GM19372 (cell line): Measurements from ENCODE around the gene NFKBIL1.
"Not testable (repeated sequence)": the region's sequence is repeated elsewhere in the genome, so short reads cannot be mapped to it uniquely, and the experiment has no call there.

Experiments used
- ATAC-seq: cut with Tn5 transposase; IDR thresholded peaks from one replicate; pipeline ENCODE4 v1.9.1; 2021; ENCODE audit warnings: mild to moderate bottlenecking, low read depth, moderate library complexity; ENCODE audit not compliant: unreplicated experiment

Gene NFKBIL1

GRCh38 chr6:31578184-31579118, 31.0 kb downstream of the NFKBIL1 start:
- ATAC-seq, result no peak

- ATAC-seq, result no peak
Observed at GRCh38 chr6:31579119-31579505, 31.7 kb downstream of the NFKBIL1 start.

- no peak for ATAC-seq
Observed at GRCh38 chr6:31579546-31580437, 32.4 kb downstream of the NFKBIL1 start.

- no peak for ATAC-seq
Observed at GRCh38 chr6:31580438-31580740, 33.0 kb downstream of the NFKBIL1 start.

GRCh38 chr6:31580807-31581433, 33.5 kb downstream of the NFKBIL1 start:
- no peak for ATAC-seq

- ATAC-seq, result no peak
Observed at GRCh38 chr6:31581434-31582229, 34.2 kb downstream of the NFKBIL1 start.

GRCh38 chr6:31582230-31582643, 34.8 kb downstream of the NFKBIL1 start, which contains the start of gene LTB:
Gene LTB, minus strand, starts transcription at chr6:31582424. Its CDS starts 7 bp downstream, at chr6:31582417.
- ATAC-seq, result no peak

GRCh38 chr6:31585491-31585890, 38.1 kb downstream of the NFKBIL1 start:
- ATAC-seq, result no peak

GRCh38 chr6:31586008-31586407, 38.6 kb downstream of the NFKBIL1 start, which contains the start of gene LST1:
Gene LST1, plus strand, starts transcription at chr6:31586277. Its CDS starts 1,023 bp downstream, at chr6:31587300.
- no peak for ATAC-seq

- no peak for ATAC-seq
Observed at GRCh38 chr6:31586599-31587281, 39.3 kb downstream of the NFKBIL1 start.

- no peak for ATAC-seq
Observed at GRCh38 chr6:31587791-31588777, 40.7 kb downstream of the NFKBIL1 start.

GRCh38 chr6:31588871-31589650, 41.7 kb downstream of the NFKBIL1 start:
- no peak for ATAC-seq

- ATAC-seq, result not testable (repeated sequence)
Observed at GRCh38 chr6:31590691-31591090, 43.3 kb downstream of the NFKBIL1 start.

GRCh38 chr6:31592396-31592771, 45.0 kb downstream of the NFKBIL1 start:
- no peak for ATAC-seq

- no peak for ATAC-seq
Observed at GRCh38 chr6:31597006-31597405, 49.6 kb downstream of the NFKBIL1 start.

GRCh38 chr6:31607317-31607716, 59.9 kb downstream of the NFKBIL1 start:
- no peak for ATAC-seq
